TTC549 (cell line): Measurements from ENCODE around the gene ADAT2.

Experiments used
- FAIRE-seq: peaks from 2 replicates; lab custom pipeline; 2012; peaks lifted over from hg19 to GRCh38; lab: Jason Lieb, UNC

ADAT2 gene

GRCh38 chr6:143396497-143397226, 53.8 kb downstream of the ADAT2 start:
- no peak for FAIRE-seq

GRCh38 chr6:143395699-143396098, 54.8 kb downstream of the ADAT2 start:
- FAIRE-seq = no peak

- no peak for FAIRE-seq
These were observed 56.1 kb downstream of the ADAT2 start for GRCh38 chr6:143394389-143394788.

GRCh38 chr6:143390278-143390677, 60.2 kb downstream of the ADAT2 start:
- no peak for FAIRE-seq

- FAIRE-seq = no peak
These were observed 64.9 kb downstream of the ADAT2 start for GRCh38 chr6:143385636-143386035.

GRCh38 chr6:143376861-143377260, 73.6 kb downstream of the ADAT2 start:
- no peak for FAIRE-seq

- FAIRE-seq = no peak
These were observed 74.1 kb downstream of the ADAT2 start for GRCh38 chr6:143376375-143376774.

GRCh38 chr6:143375022-143375585, 75.4 kb downstream of the ADAT2 start:
- no peak for FAIRE-seq

- no peak for FAIRE-seq
These were observed 76.5 kb downstream of the ADAT2 start for GRCh38 chr6:143374014-143374413.
